AG20443 (cell line): ENCODE results near the gene C10orf105.

ENCODE experiments used
- DNase-seq: peaks from one replicate; pipeline ENCODE4 v3.0.0; 2012; ENCODE audit warnings: low spot score, mixed read lengths

The C10orf105 gene

GRCh38 chr10:71719464-71720201 lies at the start of gene C10orf105:
C10orf105 (minus strand) TSS chr10:71719778; CDS start chr10:71716337, 3,441 bp downstream.
- no peak for DNase-seq

DNA sequence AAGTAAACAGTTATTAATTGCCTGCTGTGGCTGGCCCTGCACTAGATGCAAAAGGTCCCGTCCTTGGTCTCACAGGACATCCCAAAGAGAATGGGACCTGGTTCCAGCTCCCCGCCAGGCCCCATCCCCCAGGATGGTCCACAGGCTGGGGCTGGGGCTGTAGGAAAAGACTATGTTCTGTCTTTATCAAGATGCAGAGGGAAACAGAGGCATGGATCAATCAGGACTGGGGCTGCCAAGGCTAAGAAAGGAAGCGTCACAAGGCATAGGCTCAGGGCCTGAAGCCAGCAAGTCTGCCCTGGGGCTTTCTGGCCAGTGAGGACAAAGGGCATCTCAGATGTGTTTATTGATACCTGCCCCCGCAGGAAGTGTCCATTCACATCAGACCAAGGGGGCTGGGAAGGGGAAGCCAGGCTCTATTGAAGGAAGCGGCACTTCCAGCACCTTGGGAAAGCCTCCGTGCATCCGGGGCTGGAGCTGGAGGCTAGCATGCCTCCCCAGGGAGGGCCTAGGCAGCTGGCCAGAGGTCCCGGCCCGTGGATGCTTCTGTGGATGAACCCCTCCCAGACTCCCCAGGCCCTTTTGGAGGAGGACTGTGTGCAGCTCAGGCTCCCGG lies 48.0 kb upstream of the C10orf105 start:
- no peak for DNase-seq

DNA sequence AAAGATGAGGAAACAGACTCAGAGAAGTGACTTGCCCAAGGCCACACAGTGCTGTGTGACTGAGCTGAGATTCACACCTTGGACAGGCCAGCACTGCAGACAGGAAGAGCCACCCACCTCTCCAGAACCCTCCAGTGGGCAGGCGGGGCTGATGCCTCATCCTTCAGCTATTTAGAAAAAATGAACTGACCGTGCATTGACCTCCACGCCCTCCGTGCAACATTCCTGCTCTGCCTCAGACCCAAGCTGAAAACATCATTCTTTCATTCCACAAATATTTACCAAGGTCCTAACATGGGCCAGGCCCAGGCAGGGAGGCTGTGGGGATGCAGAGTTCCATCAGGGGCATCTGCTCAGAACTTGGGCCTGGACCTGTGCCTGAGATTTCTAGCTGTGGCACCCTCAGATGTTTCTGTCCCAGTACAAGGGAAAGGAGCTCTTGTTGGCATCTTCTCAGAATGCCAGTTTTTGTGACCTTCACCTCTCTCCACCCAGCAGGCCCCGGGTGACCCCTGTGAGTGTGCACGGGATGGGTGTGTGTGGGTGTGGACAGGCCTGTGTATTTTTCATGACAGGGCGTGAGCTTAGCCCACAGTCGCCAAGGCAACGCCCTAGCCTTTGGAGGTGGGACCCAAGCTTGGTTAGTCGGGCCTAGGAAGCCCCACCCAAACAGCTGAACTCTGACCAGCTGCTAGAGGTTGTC lies 47.3 kb upstream of the C10orf105 start:
- peak; percentile 91 for DNase-seq

- no peak for DNase-seq
Observed at GRCh38 chr10:71765906-71766716, 46.5 kb upstream of the C10orf105 start.

GRCh38 chr10:71765176-71765904 lies 45.8 kb upstream of the C10orf105 start:
- DNase-seq: peak; percentile 56

GRCh38 chr10:71763352-71764127 lies 44.0 kb upstream of the C10orf105 start:
- DNase-seq: peak; percentile 50

- no peak for DNase-seq
Observed at GRCh38 chr10:71762324-71762723, 42.7 kb upstream of the C10orf105 start.

GRCh38 chr10:71761541-71762113 lies 42.0 kb upstream of the C10orf105 start:
- DNase-seq: no peak

DNA sequence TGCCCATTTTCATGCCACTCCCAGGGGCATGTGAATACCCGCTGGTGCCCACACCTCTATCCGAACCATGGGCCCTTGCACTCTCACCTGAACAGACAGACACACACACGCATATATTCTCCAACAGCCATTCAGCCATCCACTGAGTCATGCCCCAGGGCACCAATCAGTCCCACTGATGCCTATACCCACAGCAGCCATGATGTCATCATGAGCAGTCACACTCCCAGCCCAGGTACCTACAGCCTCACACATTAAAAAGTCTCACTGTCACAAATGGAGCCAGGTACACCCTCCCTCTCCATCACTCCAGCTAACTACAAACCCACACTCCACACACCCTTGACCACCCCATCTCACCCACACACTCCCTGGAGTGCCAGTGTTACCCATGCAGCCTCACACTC lies 41.5 kb upstream of the C10orf105 start:
- DNase-seq: no peak

DNA sequence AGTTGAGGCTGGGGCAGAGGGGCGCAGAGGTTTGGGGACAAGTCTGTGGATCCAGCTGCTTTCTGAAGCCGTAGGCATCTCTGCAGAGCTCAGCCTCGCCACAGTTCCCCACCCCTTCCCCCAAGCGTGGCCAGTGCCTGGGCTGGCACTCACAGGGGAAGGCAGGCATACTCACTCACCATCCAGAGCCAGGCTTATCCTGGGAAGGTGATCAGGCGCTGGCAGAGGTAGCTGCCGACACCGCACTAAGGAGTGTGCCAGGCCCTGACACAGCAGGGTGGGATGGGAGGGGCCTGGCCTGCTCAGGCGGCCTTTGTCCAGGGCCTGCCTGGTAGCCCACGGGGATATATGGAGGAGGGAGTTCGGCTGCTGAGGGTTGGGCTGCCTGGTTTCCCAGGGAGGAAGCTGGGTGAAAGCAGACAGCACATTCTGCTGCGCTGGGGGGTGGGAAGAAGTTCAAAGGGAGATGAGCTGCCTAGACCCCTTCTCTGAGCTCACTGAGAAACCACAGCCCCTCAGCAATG lies 37.9 kb upstream of the C10orf105 start:
- DNase-seq: no peak

DNA sequence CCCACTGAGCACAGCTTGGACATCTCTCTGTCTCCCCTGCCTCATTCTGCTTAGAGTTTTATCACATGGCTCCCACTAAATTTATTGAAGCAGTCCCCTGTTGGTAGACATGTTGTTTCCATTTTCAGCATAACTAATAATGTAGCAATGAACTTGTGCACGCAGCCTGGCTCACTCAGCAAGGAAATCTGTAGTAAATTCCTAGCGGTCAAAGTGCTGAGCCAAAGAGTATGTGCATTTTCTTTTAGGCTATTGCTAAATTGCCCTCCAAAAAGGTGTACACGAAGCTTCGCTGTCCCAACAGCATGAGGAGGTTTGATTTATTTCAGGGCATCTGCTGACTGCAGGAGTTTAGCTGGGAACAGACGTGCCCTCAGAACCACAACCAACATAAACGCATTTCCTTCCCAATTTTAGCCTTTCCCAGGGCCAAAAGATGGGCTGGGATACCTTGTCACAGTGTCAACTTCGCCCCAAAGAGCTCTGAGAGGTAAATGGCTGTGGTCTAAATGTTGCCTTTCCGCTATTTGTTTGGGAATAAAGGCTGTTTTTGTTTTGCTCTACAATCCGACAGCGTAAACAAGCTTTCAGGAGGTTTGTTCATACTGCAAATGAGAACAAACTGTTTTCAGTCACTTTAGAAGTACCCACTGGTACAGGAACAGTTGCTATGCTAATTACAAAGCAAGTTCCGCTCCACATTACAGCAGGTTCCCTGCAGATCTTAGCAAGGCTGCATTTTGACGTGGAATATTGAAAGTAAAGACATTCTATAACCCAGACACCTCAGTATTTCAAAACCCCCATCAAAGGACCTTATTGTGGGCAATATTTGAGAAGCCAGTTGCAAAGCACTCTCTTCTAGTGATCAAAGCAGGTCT lies 37.0 kb upstream of the C10orf105 start:
- DNase-seq: no peak

- DNase-seq: no peak
Observed at GRCh38 chr10:71755179-71755879, 35.8 kb upstream of the C10orf105 start.

DNA sequence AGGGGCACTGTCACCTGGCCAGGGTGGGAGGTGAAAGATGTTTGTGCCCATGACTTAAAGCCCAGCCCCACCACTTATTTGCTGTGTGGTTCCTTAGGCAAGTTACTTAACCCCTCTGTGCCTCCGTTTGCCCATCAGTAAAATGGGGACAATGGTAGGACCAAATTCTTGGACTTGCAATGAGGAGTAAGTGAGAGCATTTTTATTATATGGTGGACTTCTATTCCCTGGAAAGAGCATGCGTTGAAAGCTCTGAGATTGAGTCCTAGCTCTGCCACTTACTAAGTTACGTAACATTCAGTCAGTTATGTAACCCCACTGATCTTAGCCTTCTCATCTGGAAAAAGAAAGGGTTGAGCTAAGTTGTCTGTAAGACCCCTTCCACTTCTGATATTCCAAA lies 35.0 kb upstream of the C10orf105 start:
- DNase-seq: no peak

DNA sequence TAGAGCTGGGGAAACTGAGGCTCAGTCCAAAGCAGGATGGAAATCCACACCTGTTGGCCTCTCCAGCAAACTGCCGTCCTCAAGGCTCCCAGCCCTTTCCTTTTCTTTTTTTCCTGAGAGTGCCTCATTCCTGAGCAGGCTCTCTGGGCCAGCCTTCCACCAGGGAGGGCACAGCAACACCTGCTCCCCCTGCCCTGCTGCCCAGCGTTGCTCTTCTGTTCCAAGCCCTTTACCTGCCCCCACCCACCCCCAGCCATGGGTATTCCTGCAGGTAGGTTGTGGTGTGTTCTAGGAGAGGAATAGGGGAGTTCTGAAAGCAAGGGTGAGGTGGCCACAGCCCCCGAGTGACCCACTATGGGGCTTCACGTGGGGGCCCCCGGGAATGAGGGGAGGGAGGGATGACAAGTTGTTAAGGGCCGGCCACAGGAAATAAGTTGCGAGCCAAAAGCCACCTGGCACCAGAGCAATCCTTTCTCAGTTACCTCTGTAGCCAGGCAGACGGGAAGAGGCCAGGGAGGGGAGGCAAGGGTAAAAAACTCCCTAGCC lies 34.5 kb upstream of the C10orf105 start:
- DNase-seq: no peak

DNA sequence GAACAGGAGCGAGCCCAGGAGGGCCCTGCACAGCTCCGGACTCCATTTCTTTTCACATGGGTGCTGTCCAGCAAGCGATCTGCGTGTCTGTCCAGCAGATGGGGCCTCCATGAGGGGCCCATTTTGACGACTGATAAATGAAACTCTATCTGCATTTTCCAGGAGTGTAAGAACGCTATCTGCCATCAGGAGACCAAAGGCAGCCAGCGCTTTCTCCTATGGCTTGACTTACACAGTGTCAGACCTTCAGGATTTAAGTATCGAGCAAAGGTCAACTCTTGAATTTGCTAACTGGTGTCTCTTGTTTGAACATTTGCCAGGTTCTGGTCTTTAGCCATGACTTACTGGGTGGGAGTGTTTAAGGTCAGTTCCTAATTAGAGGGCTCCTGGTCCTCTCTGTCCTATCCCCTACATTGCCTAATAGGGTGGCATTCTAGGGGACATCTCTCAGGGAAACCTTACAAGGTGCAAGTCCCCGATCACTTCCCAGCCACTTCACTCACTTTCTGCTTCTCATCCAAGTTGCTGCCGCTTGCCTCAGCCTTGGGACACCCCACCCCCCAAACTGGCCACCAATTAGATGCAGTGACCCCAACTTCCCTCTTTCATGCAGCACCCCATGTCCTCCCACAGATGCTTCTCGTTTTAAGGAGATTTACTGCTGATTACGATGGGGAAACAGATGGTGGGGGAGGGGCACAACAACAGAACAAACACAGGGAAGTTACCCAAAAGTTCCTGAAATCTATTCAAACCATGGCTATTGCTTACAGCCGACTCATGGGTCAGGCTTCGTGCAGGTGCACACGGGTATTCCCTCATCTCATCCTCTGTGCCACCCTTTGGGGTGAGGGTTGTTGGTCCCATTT lies 33.7 kb upstream of the C10orf105 start:
- DNase-seq: no peak

GRCh38 chr10:71752391-71753090 lies 33.0 kb upstream of the C10orf105 start:
- no peak for DNase-seq
